Measurements from ENCODE around the gene SLCO3A1.

The SLCO3A1 gene

GRCh38 chr15:91861223-91861622 is 7.7 kb downstream of the SLCO3A1 start:
- DNase-seq (ENCODE audit: low read depth), result no peak

DNA sequence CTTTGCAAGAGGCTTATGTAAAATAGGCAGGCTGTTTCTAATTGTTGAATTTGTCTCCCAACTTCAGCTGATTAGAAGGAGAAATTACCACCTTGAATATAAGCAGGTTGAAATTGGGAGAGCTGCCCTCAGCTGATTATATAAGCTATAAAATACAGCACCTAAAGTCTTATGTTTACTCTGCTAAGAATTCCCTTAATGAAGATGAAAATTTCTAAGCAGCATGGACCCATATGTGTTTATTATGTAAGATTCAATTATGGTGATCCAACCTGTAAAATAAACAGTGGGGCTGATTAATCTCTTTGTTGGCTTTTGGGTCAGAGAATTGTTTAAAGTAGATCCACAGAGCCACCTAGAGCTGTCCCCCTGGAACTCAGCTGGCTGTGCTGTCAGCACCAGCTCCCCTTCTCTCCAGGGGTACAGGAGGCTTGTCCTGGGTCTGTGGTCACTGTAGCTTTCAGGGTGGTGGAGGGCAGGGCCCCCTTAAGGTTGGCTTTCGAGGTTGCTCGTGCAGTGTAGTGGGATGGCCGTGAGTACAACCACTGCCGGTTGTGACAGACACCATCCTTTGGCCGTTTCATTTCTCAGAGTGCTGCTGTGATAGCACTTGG is 9.5 kb downstream of the SLCO3A1 start:
- DNase-seq (ENCODE audit: low read depth), result no peak

DNA sequence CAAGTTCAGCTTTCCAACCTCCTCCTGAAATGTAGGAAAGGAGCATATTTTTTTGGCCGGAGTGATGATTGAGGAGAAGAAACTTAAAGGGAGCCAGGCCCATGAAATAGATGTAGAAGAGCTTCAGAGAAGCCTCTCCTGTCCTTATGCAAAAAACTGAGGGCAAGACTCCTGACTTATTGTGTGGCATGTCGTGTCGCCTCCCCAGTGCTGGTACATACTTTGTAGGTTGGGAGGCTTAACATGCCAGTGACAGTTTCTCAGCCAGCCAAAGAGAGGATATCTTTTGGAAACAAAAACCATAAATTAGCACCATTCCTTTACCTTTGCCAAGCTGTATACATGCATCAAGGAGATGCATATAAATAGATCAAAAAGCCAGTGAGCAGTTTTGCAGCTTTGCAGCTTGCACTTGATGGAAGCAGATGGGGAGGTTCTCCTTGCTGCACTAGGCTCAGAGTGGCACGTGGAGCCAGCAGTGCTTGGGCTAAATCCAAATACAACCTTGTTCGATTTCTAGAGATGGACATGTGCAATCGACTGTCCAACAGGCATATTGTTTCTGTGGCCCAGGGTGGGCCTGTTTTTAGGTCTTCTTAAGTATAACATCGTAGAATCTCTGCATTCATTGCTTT is 10.2 kb downstream of the SLCO3A1 start:
- no peak for DNase-seq (ENCODE audit: low read depth)

DNA sequence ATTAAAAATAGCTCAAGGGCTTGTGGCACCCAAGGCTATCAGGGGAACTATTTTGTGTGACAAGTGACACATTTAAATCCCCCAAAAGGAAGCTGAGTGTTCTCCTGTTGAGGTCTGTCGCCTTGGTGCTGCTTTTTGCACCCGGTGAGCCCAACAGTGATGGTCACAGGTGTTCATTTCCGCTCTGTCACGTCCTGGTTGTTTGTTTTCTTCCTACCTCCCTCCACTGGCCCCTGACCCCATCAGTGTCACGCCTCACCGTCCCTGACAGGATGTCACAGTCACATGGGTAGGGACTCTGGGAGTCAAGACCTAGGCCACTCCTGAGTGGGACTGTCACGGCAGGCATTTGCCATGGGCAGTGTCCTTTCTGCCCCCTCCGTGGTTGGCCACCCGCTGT is 11.2 kb downstream of the SLCO3A1 start:
- no peak for DNase-seq (ENCODE audit: low read depth)

DNA sequence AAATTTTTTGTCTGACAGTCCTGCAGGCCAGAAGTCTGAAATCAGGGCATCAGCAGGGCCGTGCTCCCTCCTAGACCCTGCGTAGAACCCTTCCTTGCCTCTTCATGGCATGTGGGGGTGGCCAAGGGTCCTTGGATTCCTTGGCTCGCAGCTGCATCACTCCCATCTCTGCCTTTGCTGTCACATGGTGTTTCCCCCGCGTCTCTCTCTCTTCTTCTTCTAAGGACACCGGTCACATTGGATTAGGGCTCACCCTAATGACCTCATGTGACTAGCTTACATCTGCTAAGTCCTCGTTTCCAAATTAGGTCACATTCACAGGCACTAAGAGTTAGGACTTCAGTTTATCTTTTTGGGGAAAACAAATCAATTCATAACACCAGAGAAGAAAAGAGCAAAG is 12.0 kb downstream of the SLCO3A1 start:
- no peak for DNase-seq (ENCODE audit: low read depth)

- no peak for DNase-seq (ENCODE audit: low read depth)
Observed at GRCh38 chr15:91865950-91866349, 12.4 kb downstream of the SLCO3A1 start.

- no peak for DNase-seq (ENCODE audit: low read depth)
Observed at GRCh38 chr15:91866371-91866905, 12.9 kb downstream of the SLCO3A1 start.

GRCh38 chr15:91866971-91867372 is 13.5 kb downstream of the SLCO3A1 start:
- DNase-seq (ENCODE audit: low read depth), result no peak

DNA sequence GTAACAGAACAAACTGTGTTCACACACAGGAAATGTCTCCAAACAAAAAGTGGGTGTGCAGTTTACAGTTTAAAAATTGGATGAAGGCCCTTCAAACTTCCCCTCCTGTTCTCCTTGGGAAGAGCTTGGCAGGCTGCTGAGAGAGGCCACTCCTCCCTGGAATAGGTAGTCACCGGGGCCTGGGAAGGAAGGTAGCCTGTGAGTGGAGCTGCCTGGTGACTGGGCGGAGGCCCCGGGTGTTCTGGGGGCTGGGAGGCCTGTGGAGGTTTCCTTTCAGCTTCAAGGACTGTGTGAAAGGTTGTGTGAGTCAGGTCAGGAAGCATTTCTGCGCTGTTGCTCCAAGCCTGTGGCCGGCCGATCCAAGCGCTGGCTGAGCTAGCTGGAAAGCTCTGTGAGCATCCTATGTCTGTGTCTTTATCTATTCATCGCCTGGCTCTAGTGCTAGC is 14.1 kb downstream of the SLCO3A1 start:
- no peak for DNase-seq (ENCODE audit: low read depth)

- no peak for DNase-seq (ENCODE audit: low read depth)
Observed at GRCh38 chr15:91870876-91871537, 17.5 kb downstream of the SLCO3A1 start.

- no peak for DNase-seq (ENCODE audit: low read depth)
Observed at GRCh38 chr15:91871837-91872236, 18.3 kb downstream of the SLCO3A1 start.

DNA sequence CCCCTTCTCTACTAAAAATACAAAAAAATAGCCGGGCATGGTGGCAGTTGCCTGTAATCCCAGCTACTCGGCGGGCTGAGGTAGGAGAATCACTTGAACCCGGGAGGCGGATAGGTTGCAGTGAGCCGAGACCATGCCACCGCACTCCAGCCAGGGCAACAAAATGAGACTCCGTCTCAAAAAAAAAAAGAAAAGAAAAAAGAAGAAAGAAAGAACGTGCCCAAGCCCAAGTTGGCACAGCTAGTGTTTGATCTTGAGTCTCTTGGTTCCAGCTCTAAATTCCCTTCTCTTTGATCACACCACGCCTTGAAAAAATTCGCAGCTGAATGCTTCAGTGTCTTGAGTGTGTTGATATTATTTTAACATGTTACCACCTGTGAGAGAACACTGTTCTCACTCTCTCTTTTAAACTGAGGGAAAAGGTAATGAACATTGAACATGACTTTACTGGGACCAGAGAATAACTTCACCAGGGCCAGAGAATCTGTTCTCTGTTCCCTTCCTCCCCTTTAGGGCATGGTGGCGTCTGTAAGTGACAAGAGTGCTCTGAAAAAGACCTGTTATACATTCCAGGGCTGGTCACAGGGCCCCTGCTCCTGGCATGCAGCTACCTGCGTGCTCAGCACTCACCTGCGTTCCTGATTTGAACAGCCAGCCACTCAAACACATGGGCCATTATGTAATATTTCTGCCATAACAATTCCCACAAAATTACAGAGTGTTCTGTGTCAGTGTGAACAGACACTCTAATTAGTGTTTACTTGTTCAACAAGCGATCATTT is 19.0 kb downstream of the SLCO3A1 start:
- DNase-seq (ENCODE audit: low read depth), result no peak

- DNase-seq (ENCODE audit: low read depth), result no peak
Observed at GRCh38 chr15:91873138-91873536, 19.6 kb downstream of the SLCO3A1 start.

- no peak for DNase-seq (ENCODE audit: low read depth)
Observed at GRCh38 chr15:91874171-91874570, 20.7 kb downstream of the SLCO3A1 start.

- DNase-seq (ENCODE audit: low read depth), result no peak
Observed at GRCh38 chr15:91874992-91875660, 21.6 kb downstream of the SLCO3A1 start.

- no peak for DNase-seq (ENCODE audit: low read depth)
Observed at GRCh38 chr15:91876187-91876586, 22.7 kb downstream of the SLCO3A1 start.

GRCh38 chr15:91878319-91878870 is 24.9 kb downstream of the SLCO3A1 start:
- DNase-seq (ENCODE audit: low read depth), result no peak

DNA sequence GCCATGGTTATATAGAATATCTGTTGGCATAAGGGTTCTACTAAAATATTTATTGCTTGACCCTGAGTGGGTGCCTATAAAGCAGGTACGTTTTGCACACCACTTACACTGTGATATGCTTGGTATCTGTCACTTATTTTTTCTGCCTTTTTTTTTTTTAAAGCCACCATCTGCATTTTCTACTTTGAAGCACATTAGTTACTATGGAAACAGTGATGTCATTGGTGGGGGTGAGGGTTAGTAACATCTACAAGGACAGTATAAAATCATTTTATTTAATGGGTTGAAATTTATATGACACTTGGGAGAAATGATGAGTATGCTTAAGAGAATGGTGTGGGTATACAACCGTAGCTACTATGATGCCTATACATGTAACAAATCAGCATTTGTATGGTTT is 25.6 kb downstream of the SLCO3A1 start:
- no peak for DNase-seq (ENCODE audit: low read depth)

GRCh38 chr15:91880373-91880772 is 26.9 kb downstream of the SLCO3A1 start:
- DNase-seq (ENCODE audit: low read depth), result no peak

GRCh38 chr15:91881569-91882297 is 28.2 kb downstream of the SLCO3A1 start:
- DNase-seq (ENCODE audit: low read depth), result no peak
